Measurements from ENCODE around the gene SORL1. TPM values are rescaled to one million over a fixed set of nuclear protein-coding genes. Genes with fewer than 3 reads are reported as not detected.

SORL1 gene
- total RNA-seq, 4 donors from 2014 or later: 7.1 to 12.6 (median 10.6) TPM

- no peak for ATAC-seq
- 63 to 68% methylated on average over 3 to 4 of the region's 4 CpGs for WGBS, 2 donors (ENCODE audit: low coverage in 1 of 2)
- H3K36me3 ChIP-seq: peaks cover 0 to 35% of the 10 kb centered on the region in 2 donors
These were observed 161.6 kb downstream of the SORL1 start for GRCh38 chr11:121613724-121614123.

GRCh38 chr11:121614636-121615240 is 162.6 kb downstream of the SORL1 start:
- WGBS, 2 donors (ENCODE audit: low coverage in 1 of 2): 74 to 81% methylated on average over 7 to 12 of the region's 12 CpGs
- no peak overlapping the region for H3K4me3 ChIP-seq
- no peaks in the 10 kb centered on the region for H3K27me3 ChIP-seq
- H3K27ac ChIP-seq: no peak overlapping the region
- peaks cover 0 to 38% of the 10 kb centered on the region in 2 donors for H3K36me3 ChIP-seq
- TF ChIP-seq POLR2AphosphoS5 (IDR thresholded peaks at IDR 0.05): no peak
- TF ChIP-seq CTCF (IDR thresholded peaks at IDR 0.05): no peak
- TF ChIP-seq POLR2A (IDR thresholded peaks at IDR 0.05): no peak
- no peak for ATAC-seq
- H3K9me3 ChIP-seq: no peaks in the 10 kb centered on the region
- H3K4me1 ChIP-seq: peaks cover 0 to 12% (median 0%) of the 10 kb centered on the region in 3 donors

More at GRCh38 chr11:121613724-121614123, 161.6 kb downstream of the SORL1 start:
- no peak for TF ChIP-seq POLR2A (IDR thresholded peaks at IDR 0.05)
- no peak for TF ChIP-seq CTCF (IDR thresholded peaks at IDR 0.05)
- TF ChIP-seq POLR2AphosphoS5 (IDR thresholded peaks at IDR 0.05): peak; percentile 10
- peaks cover 0 to 12% (median 0%) of the 10 kb centered on the region in 3 donors for H3K4me1 ChIP-seq
- peak overlapping the region in 1 of 4 donors; percentile 24 for H3K27ac ChIP-seq
- H3K27me3 ChIP-seq: no peaks in the 10 kb centered on the region
- H3K4me3 ChIP-seq: no peak overlapping the region
- no peaks in the 10 kb centered on the region for H3K9me3 ChIP-seq

- Histone ChIP-seq H3K4me1 (peaks cover 0 to 12% (median 0%) of the 10 kb centered on the region in 3 donors), H3K27ac (no peak overlapping the region), H3K36me3 (peaks cover 0 to 46% of the 10 kb centered on the region in 2 donors), H3K4me3 (no peak overlapping the region), H3K9me3 (no peaks in the 10 kb centered on the region), H3K27me3 (no peaks in the 10 kb centered on the region)
- TF ChIP-seq POLR2AphosphoS5 (IDR thresholded peaks at IDR 0.05): no peak
- no peak for TF ChIP-seq POLR2A (IDR thresholded peaks at IDR 0.05)
- no peak for TF ChIP-seq EP300 (IDR thresholded peaks at IDR 0.05)
- no peak for TF ChIP-seq CTCF (IDR thresholded peaks at IDR 0.05)
- ATAC-seq: no peak
- WGBS, 2 donors (ENCODE audit: low coverage in 1 of 2): 84 to 100% methylated on average over 1 to 3 of the region's 3 CpGs
These were observed 163.4 kb downstream of the SORL1 start for GRCh38 chr11:121615501-121615900.

GRCh38 chr11:121618516-121618915 is 166.4 kb downstream of the SORL1 start:
- Histone ChIP-seq H3K4me1 (peaks cover 0 to 4% (median 0%) of the 10 kb centered on the region in 3 donors), H3K36me3 (peaks cover 0 to 69% of the 10 kb centered on the region in 2 donors), H3K4me3 (no peak overlapping the region), H3K27me3 (no peaks in the 10 kb centered on the region), H3K9me3 (no peaks in the 10 kb centered on the region), H3K27ac (no peak overlapping the region)
- WGBS, 2 donors (ENCODE audit: low coverage in 1 of 2): 77 to 89% methylated on average over 5 to 8 of the region's 8 CpGs
- TF ChIP-seq POLR2AphosphoS5 (IDR thresholded peaks at IDR 0.05) (no peak), EP300 (IDR thresholded peaks at IDR 0.05) (no peak), POLR2A (IDR thresholded peaks at IDR 0.05) (no peak), CTCF (IDR thresholded peaks at IDR 0.05) (no peak)
- ATAC-seq: no peak

All from gastroesophageal sphincter (tissue), 4 donors.